Retinal pigment epithelial cell (primary cell): ENCODE data around the gene LAMA4.

Experiments
- DNase-seq: peaks from one replicate; pipeline ENCODE4 v3.0.0-alpha.2; 2010; ENCODE audit warnings: low read depth
- H3K4me3 ChIP-seq: 2 replicates; pipeline ENCODE4 v1.5.1; 2011; ENCODE audit warnings: mild to moderate bottlenecking, low read length, control low read depth, moderate library complexity
- TF ChIP-seq, protein P1 (sequence below): conservative IDR thresholded peaks from 2 replicates; pipeline ENCODE4 v1.5.1; 2011; ENCODE audit warnings: low read depth, low read length, control low read depth, inconsistent platforms

LAMA4 gene

DNA sequence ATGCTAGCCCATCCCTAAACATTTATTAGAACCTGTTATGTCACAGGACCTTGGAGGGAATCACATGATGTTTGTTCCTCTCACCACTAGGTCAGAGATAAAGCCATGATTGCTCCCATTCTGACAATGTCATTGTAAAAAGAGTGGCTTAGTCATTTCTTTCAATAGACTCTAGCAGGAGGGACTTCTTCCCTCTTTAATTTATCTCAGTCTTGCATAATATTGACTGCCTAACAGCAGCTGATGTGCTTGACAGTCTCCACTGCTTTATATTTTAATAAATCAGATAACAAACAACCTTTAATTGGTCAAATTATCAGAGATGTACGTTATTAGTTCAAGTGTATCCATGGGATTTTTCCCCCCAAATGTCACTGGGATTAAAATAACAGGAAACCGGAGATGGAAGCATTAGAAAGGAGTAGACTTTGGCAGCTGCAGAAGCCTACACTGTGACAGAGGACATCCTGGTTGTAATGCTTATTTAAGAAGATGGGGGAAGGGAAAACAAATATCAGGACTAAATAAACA lies 39.6 kb downstream of the LAMA4 start:
- DNase-seq, result no peak
- H3K4me3 ChIP-seq, result no peak overlapping the region
- TF ChIP-seq, protein P1, sequence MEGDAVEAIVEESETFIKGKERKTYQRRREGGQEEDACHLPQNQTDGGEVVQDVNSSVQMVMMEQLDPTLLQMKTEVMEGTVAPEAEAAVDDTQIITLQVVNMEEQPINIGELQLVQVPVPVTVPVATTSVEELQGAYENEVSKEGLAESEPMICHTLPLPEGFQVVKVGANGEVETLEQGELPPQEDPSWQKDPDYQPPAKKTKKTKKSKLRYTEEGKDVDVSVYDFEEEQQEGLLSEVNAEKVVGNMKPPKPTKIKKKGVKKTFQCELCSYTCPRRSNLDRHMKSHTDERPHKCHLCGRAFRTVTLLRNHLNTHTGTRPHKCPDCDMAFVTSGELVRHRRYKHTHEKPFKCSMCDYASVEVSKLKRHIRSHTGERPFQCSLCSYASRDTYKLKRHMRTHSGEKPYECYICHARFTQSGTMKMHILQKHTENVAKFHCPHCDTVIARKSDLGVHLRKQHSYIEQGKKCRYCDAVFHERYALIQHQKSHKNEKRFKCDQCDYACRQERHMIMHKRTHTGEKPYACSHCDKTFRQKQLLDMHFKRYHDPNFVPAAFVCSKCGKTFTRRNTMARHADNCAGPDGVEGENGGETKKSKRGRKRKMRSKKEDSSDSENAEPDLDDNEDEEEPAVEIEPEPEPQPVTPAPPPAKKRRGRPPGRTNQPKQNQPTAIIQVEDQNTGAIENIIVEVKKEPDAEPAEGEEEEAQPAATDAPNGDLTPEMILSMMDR, result no peak

DNA sequence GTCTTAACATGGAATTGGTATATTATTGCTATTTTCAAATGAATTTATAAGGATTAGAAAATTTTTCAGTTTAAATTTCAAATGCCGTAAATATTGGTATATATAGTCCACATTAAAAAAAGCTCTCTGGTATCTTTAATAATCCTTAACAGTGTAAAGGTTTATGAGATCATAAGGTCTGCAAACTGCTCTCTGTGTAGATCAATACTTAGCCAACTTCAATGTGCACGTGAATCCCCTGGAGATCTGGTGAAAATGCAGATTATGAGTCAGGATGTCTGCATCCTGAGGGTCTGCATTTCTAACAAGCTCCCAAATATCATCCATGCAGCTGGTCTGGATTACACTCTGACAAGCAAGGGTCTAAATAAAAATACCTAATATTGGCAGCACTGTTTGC lies 43.5 kb downstream of the LAMA4 start:
- TF ChIP-seq, protein P1, result no peak
- DNase-seq, result no peak
- H3K4me3 ChIP-seq, result no peak overlapping the region

DNA sequence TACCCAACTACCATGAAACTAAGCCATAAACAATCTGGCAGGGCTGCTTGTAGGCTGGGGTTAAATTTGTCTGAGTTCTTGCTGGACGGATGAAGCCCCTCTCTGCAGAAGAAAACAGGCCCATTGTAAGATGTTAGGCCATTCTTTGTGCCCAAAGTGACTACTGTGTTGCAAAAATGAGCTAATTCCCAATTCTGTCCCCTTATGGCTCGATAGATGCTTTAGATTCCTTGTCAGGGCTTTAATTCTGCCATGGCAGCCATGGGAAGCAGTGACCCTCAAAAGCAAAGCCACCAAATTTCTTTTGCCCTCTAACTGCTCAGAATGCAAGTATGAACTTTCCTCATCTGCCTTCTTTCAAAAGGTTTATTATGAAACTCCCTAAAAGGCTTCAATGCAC lies 45.2 kb downstream of the LAMA4 start:
- DNase-seq, result no peak
- TF ChIP-seq, protein P1, result no peak
- no peak overlapping the region for H3K4me3 ChIP-seq

DNA sequence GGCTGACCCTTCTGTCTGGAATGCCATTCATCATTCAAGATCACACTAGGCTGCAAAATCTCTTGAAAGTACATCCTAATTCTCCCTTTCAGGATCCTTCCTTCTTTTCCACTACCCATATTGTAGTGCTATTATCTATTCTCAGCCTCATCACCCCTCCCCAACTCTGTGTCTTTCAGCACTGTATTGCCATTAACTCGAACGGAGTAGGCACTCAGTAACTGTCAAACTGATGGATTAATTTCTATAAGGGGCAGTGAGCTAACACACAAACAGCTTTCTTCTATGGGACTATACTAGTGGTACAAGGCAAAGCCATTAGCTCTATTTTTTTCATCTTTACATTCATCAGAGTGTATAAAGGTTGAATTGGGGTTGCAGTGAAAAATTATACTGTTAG lies 46.6 kb downstream of the LAMA4 start:
- TF ChIP-seq, protein P1, result no peak

DNA sequence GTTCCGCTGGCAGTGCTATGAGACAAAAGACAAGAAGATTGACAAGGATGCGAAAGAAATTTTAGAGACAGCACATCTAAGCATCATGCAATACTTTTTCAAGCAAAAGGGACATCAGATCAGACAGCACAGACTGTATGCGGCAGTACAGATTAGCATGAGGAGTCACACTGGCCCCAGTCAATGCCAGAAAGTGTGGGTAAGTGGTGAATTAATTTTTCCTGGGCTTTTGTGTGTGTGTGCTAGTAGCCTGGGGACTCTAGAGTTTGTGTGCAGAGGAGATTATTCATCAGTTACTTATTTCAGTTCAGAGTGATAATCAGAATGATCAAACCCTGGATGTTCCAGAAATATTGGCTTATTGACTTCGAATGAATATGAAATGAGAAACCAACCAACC lies 47.2 kb downstream of the LAMA4 start:
- no peak overlapping the region for H3K4me3 ChIP-seq
- DNase-seq, result no peak
- TF ChIP-seq, protein P1, result no peak

More for the DNA sequence above, 46.6 kb downstream of the LAMA4 start:
- no peak for DNase-seq
- H3K4me3 ChIP-seq, result no peak overlapping the region

DNA sequence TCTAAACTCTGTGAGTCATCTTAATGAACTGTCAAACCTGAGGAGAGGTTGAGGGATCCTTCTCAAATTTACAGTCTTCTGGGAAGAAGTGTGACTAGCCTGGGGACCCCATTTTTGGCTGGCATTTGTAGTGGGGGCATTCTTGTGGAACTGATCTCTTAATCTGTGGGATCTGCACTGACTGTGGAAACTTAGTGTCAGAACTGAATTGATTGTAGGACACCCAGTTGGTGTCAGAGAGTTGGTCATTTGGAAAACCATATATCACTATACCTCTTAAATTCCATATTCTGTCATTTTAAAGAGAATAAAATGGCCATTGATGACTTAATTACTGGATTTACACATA lies 48.3 kb downstream of the LAMA4 start:
- no peak for DNase-seq
- no peak overlapping the region for H3K4me3 ChIP-seq
- TF ChIP-seq, protein P1, result no peak

DNA sequence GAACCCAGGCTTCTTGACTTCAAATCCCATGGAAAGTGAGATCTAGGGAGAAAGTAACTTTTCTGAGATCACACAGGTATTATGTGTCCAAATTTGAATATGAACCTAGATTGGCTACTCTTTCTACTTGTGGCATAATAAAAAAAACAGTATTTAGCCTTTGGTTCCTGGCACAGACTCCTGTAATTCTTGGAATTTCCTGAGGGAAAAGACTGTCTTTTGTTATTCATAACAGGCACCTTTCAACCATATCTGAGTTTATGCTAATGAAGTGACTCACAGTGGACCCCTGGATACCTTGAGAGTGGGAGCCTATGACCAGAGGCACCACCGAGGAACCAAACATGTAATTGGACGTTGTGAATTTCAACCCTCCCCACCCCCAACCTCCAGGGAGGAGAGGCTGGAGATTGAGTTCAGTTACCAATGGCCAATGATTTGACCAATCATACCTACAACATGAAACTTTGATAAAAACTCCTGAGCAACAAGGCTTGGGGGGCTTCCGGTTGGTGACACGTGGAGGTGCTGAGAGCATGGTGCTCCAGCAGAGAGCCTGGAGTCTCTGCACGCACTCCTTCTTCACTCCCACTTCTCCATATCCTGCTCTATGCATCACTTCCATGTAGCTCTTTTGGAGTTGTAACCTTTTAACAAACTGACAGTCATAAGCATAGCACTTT lies 48.8 kb downstream of the LAMA4 start:
- DNase-seq, result peak; percentile 73
- H3K4me3 ChIP-seq, result no peak overlapping the region
- TF ChIP-seq, protein P1, result no peak
